Measurements from ENCODE around the gene ARFIP1.

ARFIP1 gene

GRCh38 chr4:152956147-152956546 is 176.4 kb downstream of the ARFIP1 start:
- no peak for TF ChIP-seq CTCF (IDR thresholded peaks at IDR 0.05; ENCODE audit: low read depth, low read length)
- DNase-seq (ENCODE audit: extremely low read depth, low read depth) = no peak

- TF ChIP-seq CTCF (IDR thresholded peaks at IDR 0.05; ENCODE audit: low read depth, low read length) = no peak
- peak; percentile 28 for DNase-seq (ENCODE audit: extremely low read depth, low read depth)
Observed at GRCh38 chr4:152956650-152957436, 177.1 kb downstream of the ARFIP1 start.

GRCh38 chr4:152957437-152958171 is 177.8 kb downstream of the ARFIP1 start:
- no peak for DNase-seq (ENCODE audit: extremely low read depth, low read depth)
- no peak for TF ChIP-seq CTCF (IDR thresholded peaks at IDR 0.05; ENCODE audit: low read depth, low read length)

DNA sequence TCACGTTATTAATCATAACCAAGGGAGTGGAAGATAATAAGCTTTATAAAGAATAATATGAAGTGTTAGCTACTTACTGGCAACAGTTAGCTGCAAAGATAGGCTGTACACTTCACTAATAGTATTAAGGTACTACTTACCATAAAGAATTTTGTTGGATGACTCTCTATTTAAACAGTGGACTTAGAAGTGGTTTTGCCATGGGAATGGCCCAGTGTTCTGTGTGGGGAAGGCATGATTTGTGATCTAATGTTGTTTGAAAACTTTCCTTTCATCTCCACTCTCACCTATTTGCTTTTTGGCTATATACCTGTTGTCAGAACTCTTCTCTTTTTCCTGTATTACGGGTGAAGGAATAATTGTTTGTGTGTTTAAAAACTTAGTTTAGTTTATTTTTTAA is 179.3 kb downstream of the ARFIP1 start:
- no peak for TF ChIP-seq CTCF (IDR thresholded peaks at IDR 0.05; ENCODE audit: low read depth, low read length)

GRCh38 chr4:152960082-152960481 is 180.3 kb downstream of the ARFIP1 start:
- no peak for TF ChIP-seq CTCF (IDR thresholded peaks at IDR 0.05; ENCODE audit: low read depth, low read length)
- DNase-seq (ENCODE audit: extremely low read depth, low read depth) = no peak

More for the DNA sequence above, 179.3 kb downstream of the ARFIP1 start:
- no peak for DNase-seq (ENCODE audit: extremely low read depth, low read depth)

- no peak for TF ChIP-seq CTCF (IDR thresholded peaks at IDR 0.05; ENCODE audit: low read depth, low read length)
- no peak for DNase-seq (ENCODE audit: extremely low read depth, low read depth)
Observed at GRCh38 chr4:152961014-152961772, 181.4 kb downstream of the ARFIP1 start.

DNA sequence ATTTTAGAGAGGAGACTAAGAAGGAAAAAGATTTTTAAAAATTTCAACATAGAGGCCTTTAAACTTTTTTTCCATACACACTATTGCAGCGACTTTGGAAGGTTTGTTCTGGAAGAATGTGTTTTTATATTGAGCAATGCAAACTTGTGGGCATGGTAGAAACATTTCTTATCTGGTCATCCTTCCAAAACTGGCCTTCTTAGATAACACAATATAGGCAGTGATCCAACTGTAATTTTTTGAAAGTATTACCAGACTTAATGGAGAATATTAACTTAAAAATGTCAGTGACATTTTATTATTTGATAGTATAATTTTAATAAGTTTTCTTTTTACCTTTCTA is 182.0 kb downstream of the ARFIP1 start:
- no peak for TF ChIP-seq CTCF (IDR thresholded peaks at IDR 0.05; ENCODE audit: low read depth, low read length)
- DNase-seq (ENCODE audit: extremely low read depth, low read depth) = no peak

All from AG09319 (cell line).